NCI-H2196 treated with DMSO at 0.1 percent for 48 hours (cell line): ENCODE measurements around the gene HS3ST4.
"Not testable (repeated sequence)": the region's sequence is repeated elsewhere in the genome, so short reads cannot be mapped to it uniquely, and the experiment has no call there.

Source experiments
- DNase-seq: peaks from one replicate; lab custom pipeline; 2025; ENCODE audit not compliant: unreplicated experiment; lab: John Stamatoyannopoulos, UW

Gene HS3ST4

DNA sequence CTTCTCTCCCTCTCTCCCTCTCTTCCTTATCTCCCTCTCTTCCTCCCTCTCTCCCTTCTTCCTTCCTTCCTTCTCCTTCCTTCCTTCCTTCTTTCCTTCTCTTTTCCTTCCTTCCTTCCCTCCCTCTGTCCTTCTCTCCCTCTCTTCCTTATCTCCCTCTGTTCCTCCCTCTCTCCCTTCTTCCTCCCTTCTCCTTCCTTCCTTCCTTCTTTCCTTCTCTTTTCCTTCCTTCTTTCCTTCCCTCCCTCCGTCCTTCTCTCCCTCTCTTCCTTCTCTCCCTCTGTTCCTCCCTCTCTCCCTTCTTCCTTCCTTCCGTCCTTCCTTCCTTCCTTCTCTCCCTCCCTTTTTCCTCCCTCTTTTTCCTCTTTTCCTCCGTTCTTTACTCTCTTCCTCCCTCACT is 38.6 kb downstream of the HS3ST4 start:
- no peak for DNase-seq

GRCh38 chr16:25734430-25735385 is 42.9 kb downstream of the HS3ST4 start:
- DNase-seq, result no peak

GRCh38 chr16:25735645-25736044 is 43.9 kb downstream of the HS3ST4 start:
- no peak for DNase-seq

DNA sequence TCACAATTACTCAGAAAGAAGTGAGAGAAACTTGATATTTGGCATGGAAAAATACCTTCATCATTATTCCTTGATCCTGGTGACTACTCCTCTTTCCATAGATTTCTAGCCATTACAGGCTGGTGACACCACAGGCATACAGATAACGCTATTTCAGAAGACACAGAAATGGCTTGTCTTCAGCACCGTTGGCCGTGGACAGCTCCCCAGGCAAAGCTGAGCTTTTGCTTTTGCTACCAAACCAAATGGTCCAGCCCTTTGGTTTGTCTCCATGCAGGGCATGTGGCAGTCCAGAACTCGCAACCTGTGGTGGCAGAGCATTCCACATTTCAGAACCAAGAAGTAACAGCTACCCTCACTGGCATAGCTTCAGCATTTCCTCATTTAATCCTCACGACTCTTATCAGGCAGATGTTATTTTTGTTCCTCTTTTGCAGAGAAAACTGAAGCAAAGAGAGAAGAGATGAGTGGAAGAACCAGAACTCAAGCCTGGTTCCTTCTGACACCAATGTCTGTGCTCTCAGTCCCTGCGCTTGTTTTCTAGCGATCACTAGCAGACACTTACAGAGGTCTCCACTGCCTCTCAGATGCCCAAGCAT is 55.5 kb downstream of the HS3ST4 start:
- DNase-seq, result no peak

GRCh38 chr16:25748092-25748654 is 56.4 kb downstream of the HS3ST4 start:
- no peak for DNase-seq

GRCh38 chr16:25750488-25751216 is 58.9 kb downstream of the HS3ST4 start:
- DNase-seq, result no peak

DNA sequence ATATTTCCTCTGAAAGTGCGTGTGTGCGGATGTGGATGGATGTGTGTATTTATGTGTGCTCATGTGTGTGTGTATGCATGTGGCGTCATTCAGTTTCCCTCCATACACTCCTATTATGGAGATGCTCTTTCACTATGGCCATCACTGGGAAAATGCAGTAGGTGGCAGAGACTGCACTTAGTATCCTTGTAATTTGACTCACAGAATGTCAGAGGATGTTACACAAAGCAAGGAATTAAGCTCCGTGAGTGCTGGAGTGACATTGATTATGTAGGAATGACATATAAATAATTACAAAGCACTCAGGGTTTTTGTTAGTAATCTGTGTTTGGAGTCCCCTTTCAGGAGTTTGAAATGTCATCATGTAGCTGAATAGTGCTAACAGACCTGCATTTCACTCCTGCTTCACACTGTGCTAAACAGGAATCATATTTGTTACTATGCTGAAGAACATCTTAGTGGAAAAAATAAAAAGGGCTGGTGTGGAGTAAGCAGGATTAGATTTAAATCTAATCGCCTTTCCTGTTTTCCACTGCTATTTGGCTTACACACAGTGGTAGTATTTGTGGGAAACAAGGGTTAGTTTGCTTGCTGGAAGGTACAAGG is 59.6 kb downstream of the HS3ST4 start:
- DNase-seq, result no peak

- no peak for DNase-seq
These were observed 72.7 kb downstream of the HS3ST4 start for GRCh38 chr16:25764466-25764865.

DNA sequence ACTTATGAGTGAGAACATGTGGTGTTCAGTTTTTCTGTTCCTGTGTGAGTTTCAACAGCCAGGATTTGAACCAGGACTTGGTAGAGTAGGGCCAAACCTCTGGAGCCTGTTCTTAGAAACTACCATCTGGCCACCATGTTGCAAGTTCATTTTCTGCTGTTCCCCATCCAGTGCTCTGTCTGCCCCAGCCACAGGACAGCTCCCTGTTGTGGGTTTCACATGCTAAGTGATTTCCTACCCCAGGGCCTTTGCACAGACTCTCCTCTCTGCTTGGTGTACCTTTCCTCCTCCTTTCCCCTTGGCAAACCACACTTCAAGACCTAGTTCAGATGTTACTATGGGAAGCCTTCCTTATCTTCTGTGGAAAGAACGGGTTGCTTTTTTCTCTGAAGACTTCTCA is 79.5 kb downstream of the HS3ST4 start:
- DNase-seq, result no peak

- DNase-seq, result no peak
These were observed 80.2 kb downstream of the HS3ST4 start for GRCh38 chr16:25771812-25772568.

DNA sequence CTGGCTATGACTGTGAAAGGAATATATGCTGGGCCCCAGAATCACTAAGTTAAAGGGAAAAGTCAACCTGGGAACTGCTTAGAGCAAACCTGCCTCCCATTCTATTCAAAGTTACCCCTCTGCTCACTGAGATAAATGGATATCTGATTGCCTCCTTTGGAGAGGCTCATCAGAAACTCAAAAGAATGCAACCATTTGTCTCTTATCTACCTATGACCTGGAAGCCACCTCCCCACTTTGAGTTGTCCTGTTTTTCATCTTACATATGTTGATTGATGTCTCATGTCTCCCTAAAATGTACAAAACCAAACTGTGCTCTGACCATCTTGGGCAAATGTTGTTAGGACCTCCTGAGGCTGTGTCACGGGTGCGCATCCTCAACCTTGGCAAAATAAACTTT is 84.5 kb downstream of the HS3ST4 start:
- not testable (repeated sequence) for DNase-seq

- DNase-seq, result no peak
These were observed 91.5 kb downstream of the HS3ST4 start for GRCh38 chr16:25783226-25783625.

DNA sequence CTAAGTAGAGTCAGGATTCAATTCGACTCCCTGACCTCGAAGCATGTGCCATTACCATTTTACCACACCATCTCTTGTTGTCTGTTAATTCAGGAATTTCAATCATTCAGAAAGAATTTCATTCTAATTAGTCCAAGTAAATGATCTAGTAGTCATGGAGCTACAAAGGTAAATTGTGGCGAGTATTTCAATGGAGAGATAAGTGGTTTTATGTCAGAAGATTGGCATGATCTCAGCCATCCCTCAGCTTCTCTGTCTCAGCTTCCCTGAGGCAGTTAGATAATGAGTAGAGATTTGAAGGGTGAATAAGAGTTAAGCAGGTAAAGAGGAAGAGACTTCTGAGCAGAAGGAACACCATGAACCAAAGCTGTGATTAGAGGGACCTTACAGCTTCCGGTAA is 93.6 kb downstream of the HS3ST4 start:
- no peak for DNase-seq

DNA sequence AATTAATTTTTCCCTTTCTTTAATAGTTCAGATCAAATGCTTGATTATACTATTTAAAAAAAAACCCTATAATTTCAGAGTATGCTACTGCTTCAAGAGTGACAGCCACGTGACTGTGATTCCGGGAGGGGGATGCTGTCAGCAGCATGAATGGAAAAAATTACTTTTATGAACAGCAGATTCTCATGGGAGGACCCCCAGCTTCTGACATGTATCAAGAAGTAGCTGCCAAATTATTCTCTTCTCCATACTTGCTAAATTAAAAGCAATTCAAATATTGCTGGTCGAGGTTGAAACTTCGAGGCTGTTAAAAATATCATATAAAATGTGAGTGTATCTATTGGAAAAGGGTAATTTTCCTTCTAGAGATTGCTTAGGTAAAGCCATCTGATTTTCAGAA is 95.0 kb downstream of the HS3ST4 start:
- DNase-seq, result no peak

DNA sequence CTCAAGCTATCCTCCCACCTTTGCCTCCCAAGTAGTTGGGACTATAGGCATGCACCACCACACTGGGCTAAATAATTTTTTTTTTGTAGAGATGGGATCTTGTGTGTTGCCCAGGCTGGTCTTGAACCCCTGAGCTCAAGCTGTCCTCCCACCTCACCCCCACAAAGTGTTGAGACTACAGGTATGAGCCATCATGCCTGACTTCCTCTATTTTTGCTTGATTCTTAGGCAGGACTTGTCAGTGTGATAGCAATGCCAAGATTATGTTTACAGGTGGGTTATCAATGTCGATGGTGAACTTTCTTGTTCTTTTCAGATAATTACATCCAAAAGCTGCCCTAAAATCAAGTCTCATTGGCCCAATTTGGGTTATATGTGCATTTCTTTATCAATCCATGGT is 96.9 kb downstream of the HS3ST4 start:
- no peak for DNase-seq

DNA sequence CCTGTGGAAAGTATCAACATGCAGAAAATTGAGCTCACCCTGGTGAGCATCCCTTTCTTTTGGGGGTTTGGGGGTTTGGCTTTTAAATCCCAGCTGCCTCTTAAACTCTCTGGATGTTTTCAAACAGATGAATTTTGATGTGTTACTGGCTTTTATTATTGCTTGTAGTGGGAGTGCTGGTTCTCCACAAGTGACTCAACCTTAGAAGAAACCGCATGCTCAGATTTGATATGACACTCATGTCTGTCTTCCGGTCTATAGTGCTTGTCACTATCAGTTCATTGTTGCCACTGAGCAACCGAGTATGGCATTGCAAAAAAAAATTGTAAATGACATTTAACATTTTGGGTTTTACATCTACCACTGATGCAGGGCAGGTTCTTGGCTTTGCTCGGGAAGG is 104.5 kb downstream of the HS3ST4 start:
- no peak for DNase-seq

- DNase-seq, result no peak
These were observed 106.3 kb downstream of the HS3ST4 start for GRCh38 chr16:25798065-25798464.

DNA sequence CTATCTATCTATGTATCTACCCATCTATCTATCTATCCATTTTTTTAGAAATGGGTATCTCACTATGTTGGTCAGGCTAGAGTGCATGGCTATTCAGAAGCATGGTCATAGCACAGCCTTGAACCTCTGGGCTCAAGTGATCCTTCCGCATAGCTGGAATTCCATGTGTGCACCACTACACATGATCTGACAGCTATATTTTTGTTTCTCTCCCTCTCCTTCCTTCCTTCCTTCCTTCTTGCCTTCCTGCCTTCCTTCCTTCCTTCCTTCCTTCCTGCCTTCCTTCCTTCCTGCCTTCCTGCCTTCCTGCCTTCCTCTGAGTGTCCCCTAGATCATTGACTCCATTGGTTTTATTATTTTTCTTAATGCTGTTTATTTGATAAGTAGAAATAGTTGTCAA is 108.1 kb downstream of the HS3ST4 start:
- no peak for DNase-seq

- DNase-seq, result no peak
These were observed 120.5 kb downstream of the HS3ST4 start for GRCh38 chr16:25812215-25812614.

DNA sequence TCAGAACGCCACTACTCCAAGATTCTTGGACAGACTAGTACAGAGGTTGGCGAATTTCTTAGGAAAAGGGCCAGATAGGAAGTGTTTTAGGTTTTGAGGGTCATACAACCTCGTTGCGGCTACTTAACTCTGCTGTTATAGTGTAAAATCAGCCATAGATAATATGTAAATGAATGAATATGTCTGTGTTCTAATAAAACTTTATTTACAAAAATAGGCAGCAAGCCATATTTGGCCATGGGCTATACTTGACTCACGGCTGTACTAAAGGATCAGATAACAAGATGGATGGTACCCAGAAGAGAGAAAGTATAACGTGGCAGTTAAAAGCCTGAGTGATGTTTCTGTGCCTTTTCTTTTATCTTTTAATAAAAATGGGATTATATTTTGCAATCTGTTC is 125.5 kb downstream of the HS3ST4 start:
- DNase-seq, result no peak
